ENCODE measurements around the gene PCDHGA3. TPM values are rescaled to one million over a fixed set of nuclear protein-coding genes. Genes with fewer than 3 reads are reported as not detected.

PCDHGA3 gene
- polyA plus RNA-seq, 3 donors from 2014 or later = 0.11 TPM; not detected in 2

Other genes starting within 250 kb of the PCDHGA3 start
- gene PCDHB2, start 249.2 kb upstream of the PCDHGA3 start, polyA plus RNA-seq = not detected
- gene PCDHB3, start 243.4 kb upstream of the PCDHGA3 start, polyA plus RNA-seq = not detected
- gene PCDHB4, start 222.0 kb upstream of the PCDHGA3 start, polyA plus RNA-seq = not detected
- not detected for gene PCDHB5, start 208.6 kb upstream of the PCDHGA3 start, polyA plus RNA-seq
- gene PCDHB6, start 193.8 kb upstream of the PCDHGA3 start, polyA plus RNA-seq = not detected
- gene PCDHB7, start 171.2 kb upstream of the PCDHGA3 start, polyA plus RNA-seq = not detected
- not detected for gene PCDHB8, start 166.0 kb upstream of the PCDHGA3 start, polyA plus RNA-seq
- not detected for gene PCDHB16, start 161.4 kb upstream of the PCDHGA3 start, polyA plus RNA-seq
- not detected for gene PCDHB9, start 156.7 kb upstream of the PCDHGA3 start, polyA plus RNA-seq
- gene PCDHB10, start 151.5 kb upstream of the PCDHGA3 start, polyA plus RNA-seq = not detected
- gene PCDHB11, start 144.2 kb upstream of the PCDHGA3 start, polyA plus RNA-seq = not detected
- gene PCDHB12, start 135.1 kb upstream of the PCDHGA3 start, polyA plus RNA-seq = not detected
- gene PCDHB13, start 129.9 kb upstream of the PCDHGA3 start, polyA plus RNA-seq = not detected
- gene PCDHB14, start 120.5 kb upstream of the PCDHGA3 start, polyA plus RNA-seq = not detected
- under 1 TPM in 1 of 3 donors, not detected in 2; 0.16 TPM for gene PCDHB15, start 98.4 kb upstream of the PCDHGA3 start, polyA plus RNA-seq
- not detected for gene SLC25A2, start 39.8 kb upstream of the PCDHGA3 start, polyA plus RNA-seq
- gene TAF7, start 23.0 kb upstream of the PCDHGA3 start, polyA plus RNA-seq = 100 to 1,000 TPM; 136 to 191 (median 151) TPM
- gene PCDHGA1, start 13.3 kb upstream of the PCDHGA3 start, polyA plus RNA-seq = not detected
- not detected for gene PCDHGA2, start 5.1 kb upstream of the PCDHGA3 start, polyA plus RNA-seq
- gene PCDHGB1, start 6.3 kb downstream of the PCDHGA3 start, polyA plus RNA-seq = not detected
- under 1 TPM in 2 of 3 donors, not detected in 1; 0.10 to 0.11 TPM for gene PCDHGA4, start 11.2 kb downstream of the PCDHGA3 start, polyA plus RNA-seq
- gene PCDHGB2, start 16.2 kb downstream of the PCDHGA3 start, polyA plus RNA-seq = not detected
- not detected for gene PCDHGA5, start 20.3 kb downstream of the PCDHGA3 start, polyA plus RNA-seq
- under 1 TPM in 2 of 3 donors, not detected in 1; 0.06 to 0.15 TPM for gene PCDHGB3, start 26.4 kb downstream of the PCDHGA3 start, polyA plus RNA-seq
- gene PCDHGA6, start 30.1 kb downstream of the PCDHGA3 start, polyA plus RNA-seq = not detected
- gene PCDHGA7, start 38.9 kb downstream of the PCDHGA3 start, polyA plus RNA-seq = not detected
- gene PCDHGB4, start 43.9 kb downstream of the PCDHGA3 start, polyA plus RNA-seq = under 1 TPM in 1 of 3 donors, not detected in 2; 0.13 TPM
- under 1 TPM in 1 of 3 donors, not detected in 2; 0.07 TPM for gene PCDHGA8, start 48.8 kb downstream of the PCDHGA3 start, polyA plus RNA-seq
- gene PCDHGB5, start 54.1 kb downstream of the PCDHGA3 start, polyA plus RNA-seq = 1 to 10 TPM in 2 of 3 donors, under 1 TPM in 1; 0.36 to 2.1 (median 2.0) TPM
- under 1 TPM in 1 of 3 donors, not detected in 2; 0.04 TPM for gene PCDHGA9, start 58.9 kb downstream of the PCDHGA3 start, polyA plus RNA-seq
- 1 to 10 TPM in 1 of 3 donors, under 1 TPM in 1, not detected in 1; 0.38 to 1.9 TPM for gene PCDHGB6, start 64.2 kb downstream of the PCDHGA3 start, polyA plus RNA-seq
- gene PCDHGA10, start 69.2 kb downstream of the PCDHGA3 start, polyA plus RNA-seq = under 1 TPM in 1 of 3 donors, not detected in 2; 0.43 TPM
- gene PCDHGB7, start 73.8 kb downstream of the PCDHGA3 start, polyA plus RNA-seq = under 1 TPM in 1 of 3 donors, not detected in 2; 0.13 TPM
- under 1 TPM in 1 of 3 donors, not detected in 2; 0.11 TPM for gene PCDHGA11, start 77.2 kb downstream of the PCDHGA3 start, polyA plus RNA-seq
- under 1 TPM in 1 of 3 donors, not detected in 2; 0.25 TPM for gene PCDHGA12, start 86.7 kb downstream of the PCDHGA3 start, polyA plus RNA-seq
- gene PCDHGC3, start 132.1 kb downstream of the PCDHGA3 start, polyA plus RNA-seq = 1 to 10 TPM in 1 of 3 donors, under 1 TPM in 2; 0.63 to 1.3 (median 0.77) TPM
- gene PCDHGC4, start 141.2 kb downstream of the PCDHGA3 start, polyA plus RNA-seq = not detected
- gene PCDHGC5, start 145.3 kb downstream of the PCDHGA3 start, polyA plus RNA-seq = not detected

Measured in immature natural killer cell (primary cell).